Testis (tissue), 2 donors: Measurements from ENCODE around the gene EVC2.

Experiments
- POLR2A ChIP-seq: fragments of 450-650 bp; IDR thresholded peaks from one replicate; pipeline ENCODE4 v1.6.1; 2017; ENCODE audit warnings: antibody characterized with exemption, mild to moderate bottlenecking, moderate library complexity
- TF ChIP-seq, protein P1 (sequence below), 3 experiments: fragments of 450-650 bp in 2 of 3; fragments of 200-600 bp in 1 of 3; sonication (generic) in 1 of 3; IDR thresholded peaks; one replicate each; pipeline ENCODE4 v1.5.1; 2016 to 2019; ENCODE audit warnings: antibody characterized with exemption in 3 of 3, mild to moderate bottlenecking in 2 of 3, moderate library complexity in 1 of 3

DNA sequence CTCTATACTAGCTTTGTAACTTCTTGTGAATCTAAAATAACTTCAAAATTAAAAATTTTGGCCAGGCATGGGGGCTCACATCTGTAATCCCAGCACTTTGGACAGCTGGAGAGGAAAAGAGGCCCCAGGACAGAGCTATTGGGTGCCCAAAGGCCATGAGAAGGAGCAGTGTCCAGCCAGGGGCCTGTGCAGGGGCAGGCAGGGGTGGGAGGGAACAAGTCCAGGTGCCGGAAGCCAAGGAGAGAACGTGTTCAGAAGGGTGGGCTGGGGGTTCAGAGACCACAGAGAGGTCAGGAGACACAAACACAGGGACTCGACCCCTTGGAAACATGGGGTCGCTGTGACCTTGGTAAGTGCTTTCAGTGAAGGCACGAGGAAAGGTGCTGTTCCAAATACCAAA is 138.9 kb downstream of the EVC2 start:
- no peak for TF ChIP-seq POLR2A
- TF ChIP-seq, protein P1, sequence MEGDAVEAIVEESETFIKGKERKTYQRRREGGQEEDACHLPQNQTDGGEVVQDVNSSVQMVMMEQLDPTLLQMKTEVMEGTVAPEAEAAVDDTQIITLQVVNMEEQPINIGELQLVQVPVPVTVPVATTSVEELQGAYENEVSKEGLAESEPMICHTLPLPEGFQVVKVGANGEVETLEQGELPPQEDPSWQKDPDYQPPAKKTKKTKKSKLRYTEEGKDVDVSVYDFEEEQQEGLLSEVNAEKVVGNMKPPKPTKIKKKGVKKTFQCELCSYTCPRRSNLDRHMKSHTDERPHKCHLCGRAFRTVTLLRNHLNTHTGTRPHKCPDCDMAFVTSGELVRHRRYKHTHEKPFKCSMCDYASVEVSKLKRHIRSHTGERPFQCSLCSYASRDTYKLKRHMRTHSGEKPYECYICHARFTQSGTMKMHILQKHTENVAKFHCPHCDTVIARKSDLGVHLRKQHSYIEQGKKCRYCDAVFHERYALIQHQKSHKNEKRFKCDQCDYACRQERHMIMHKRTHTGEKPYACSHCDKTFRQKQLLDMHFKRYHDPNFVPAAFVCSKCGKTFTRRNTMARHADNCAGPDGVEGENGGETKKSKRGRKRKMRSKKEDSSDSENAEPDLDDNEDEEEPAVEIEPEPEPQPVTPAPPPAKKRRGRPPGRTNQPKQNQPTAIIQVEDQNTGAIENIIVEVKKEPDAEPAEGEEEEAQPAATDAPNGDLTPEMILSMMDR (IDR thresholded peaks at IDR 0.05) = no peak
